AG09319 (cell line): ENCODE data around the gene FLII.
A peak's percentile ranks its signal among the peaks of the same experiment; 100 is the strongest.

Source experiments
- DNase-seq: peaks from one replicate; pipeline ENCODE4 v3.0.0-alpha.2; 2010; ENCODE audit warnings: low read depth; ENCODE audit errors: extremely low read depth
- CTCF ChIP-seq: IDR thresholded peaks from 2 replicates; pipeline ENCODE4 v1.5.1; 2011; ENCODE audit warnings: low read depth, mild to moderate bottlenecking, inconsistent platforms, low read length, moderate library complexity

The FLII gene

DNA sequence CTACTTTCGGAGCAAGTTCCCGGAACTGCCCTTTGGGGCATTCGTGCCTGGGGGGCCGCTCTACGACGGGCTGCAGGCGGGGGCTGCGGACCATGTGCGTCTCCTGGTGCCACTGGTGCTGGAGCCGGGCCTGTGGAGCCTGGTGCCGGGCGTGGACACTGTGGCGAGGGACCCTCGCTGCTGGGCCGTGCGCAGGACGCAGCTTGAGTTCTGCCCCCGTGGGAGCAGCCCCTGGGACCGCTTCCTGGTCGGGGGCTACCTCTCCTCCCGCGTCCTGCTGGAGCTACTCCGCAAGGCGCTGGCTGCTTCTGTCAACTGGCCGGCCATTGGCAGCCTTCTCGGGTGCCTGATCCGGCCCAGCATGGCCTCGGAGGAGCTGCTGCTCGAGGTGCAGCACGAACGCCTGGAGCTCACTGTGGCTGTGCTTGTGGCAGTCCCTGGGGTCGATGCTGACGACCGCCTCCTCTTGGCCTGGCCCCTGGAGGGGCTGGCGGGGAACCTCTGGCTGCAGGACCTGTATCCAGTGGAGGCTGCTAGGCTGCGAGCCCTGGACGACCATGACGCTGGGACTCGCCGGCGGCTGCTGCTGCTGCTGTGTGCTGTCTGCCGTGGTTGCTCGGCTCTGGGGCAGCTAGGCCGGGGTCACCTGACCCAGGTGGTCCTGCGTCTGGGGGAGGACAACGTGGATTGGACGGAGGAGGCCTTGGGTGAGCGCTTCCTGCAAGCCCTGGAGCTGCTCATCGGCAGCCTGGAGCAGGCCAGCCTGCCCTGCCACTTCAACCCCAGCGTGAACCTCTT is 5.5 kb upstream of the FLII start:
- TF ChIP-seq CTCF, result no peak
- DNase-seq, result no peak

GRCh38 chr17:18262641-18263040 is 4.1 kb upstream of the FLII start:
- no peak for TF ChIP-seq CTCF
- no peak for DNase-seq

DNA sequence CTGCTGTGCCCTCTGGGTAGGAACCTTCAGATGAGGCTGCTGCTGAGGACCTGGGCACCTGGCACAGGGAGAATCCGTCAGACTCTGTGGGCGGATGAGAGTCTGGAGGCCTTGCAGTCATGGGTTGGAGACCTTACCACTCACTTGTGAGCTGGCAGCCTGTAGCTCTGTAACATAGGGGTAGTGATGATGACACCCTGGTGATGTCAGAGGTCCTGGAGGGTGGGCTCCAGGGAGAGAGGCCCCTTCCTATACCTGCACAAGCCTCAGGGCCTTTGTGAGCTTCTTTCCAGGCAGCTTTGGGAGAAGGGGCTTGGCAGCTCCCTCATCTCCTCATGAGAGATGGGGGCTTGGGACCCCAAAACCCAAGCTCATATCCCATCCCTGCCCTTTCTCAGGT is 3.6 kb upstream of the FLII start:
- no peak for TF ChIP-seq CTCF
- no peak for DNase-seq

- DNase-seq, result no peak
- TF ChIP-seq CTCF, result no peak
These were observed 3.1 kb upstream of the FLII start for GRCh38 chr17:18261659-18262058.

DNA sequence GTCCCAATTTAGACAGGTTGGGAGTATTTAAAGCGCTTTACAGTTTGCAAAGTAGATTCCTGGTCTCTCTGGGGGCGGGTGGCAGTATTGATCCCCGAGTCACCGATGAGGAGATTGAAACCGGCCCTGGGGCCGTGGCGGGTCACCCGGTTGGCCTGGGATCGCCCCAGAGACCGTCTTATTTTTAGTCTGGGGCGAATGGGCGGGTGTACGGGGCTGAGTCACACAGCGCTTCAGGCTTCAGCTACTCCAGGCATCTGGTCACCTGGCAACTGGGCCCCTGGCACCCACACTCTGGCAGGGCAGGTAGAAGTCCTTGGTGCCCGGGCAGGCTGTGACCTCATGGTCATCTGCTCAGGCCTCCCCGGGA is 2.6 kb upstream of the FLII start:
- TF ChIP-seq CTCF, result no peak
- DNase-seq, result no peak

- no peak for TF ChIP-seq CTCF
- peak; percentile 82 for DNase-seq
These were observed 2.0 kb upstream of the FLII start, which contains the start of gene MIEF2 for GRCh38 chr17:18260332-18261145. Gene MIEF2 (plus strand): TSS chr17:18260662. CDS start chr17:18262721, 2,059 bp downstream.
